Hepatocyte (in vitro differentiated cells): ENCODE data around the gene FLCN. TPM values are rescaled to one million over a fixed set of nuclear protein-coding genes. Genes with fewer than 3 reads are reported as not detected.

Experiments
- DNase-seq: peaks from one replicate; pipeline ENCODE4 v3.0.0-alpha.2; 2016; ENCODE audit warnings: low spot score
- H2AFZ ChIP-seq: fragments of 200-600 bp; sonication (generic); 2 replicates; pipeline ENCODE4 v1.6.0; 2016; ENCODE audit warnings: antibody characterized with exemption, mild to moderate bottlenecking
- H3K27ac ChIP-seq: fragments of 200-600 bp; sonication (generic); 2 replicates; pipeline ENCODE4 v1.5.1; 2016; ENCODE audit warnings: mild to moderate bottlenecking
- H3K27me3 ChIP-seq: fragments of 200-600 bp; sonication (generic); 2 replicates; pipeline ENCODE4 v1.6.1; 2016
- H3K36me3 ChIP-seq: fragments of 200-600 bp; sonication (generic); replicated peaks from 2 replicates; pipeline ENCODE4 v1.5.1; 2016; ENCODE audit warnings: low read depth; ENCODE audit not compliant: insufficient read depth
- H3K4me1 ChIP-seq: fragments of 200-600 bp; sonication (generic); 2 replicates; pipeline ENCODE4 v1.5.1; 2016; ENCODE audit warnings: mild to moderate bottlenecking, moderate library complexity; ENCODE audit not compliant: insufficient read depth
- H3K4me2 ChIP-seq: fragments of 200-600 bp; sonication (generic); 2 replicates; pipeline ENCODE4 v1.6.0; 2016
- H3K4me3 ChIP-seq: fragments of 200-600 bp; sonication (generic); 2 replicates; pipeline ENCODE4 v1.5.1; 2016; ENCODE audit warnings: mild to moderate bottlenecking
- H3K79me2 ChIP-seq: fragments of 200-600 bp; sonication (generic); 2 replicates; pipeline ENCODE4 v1.6.0; 2017; ENCODE audit warnings: mild to moderate bottlenecking
- H3K9me2 ChIP-seq: fragments of 200-600 bp; sonication (generic); replicated peaks from 2 replicates; pipeline ENCODE4 v1.6.0; 2017; ENCODE audit warnings: mild to moderate bottlenecking; ENCODE audit not compliant: insufficient read depth
- H3K9me3 ChIP-seq: fragments of 200-600 bp; sonication (generic); 2 replicates; pipeline ENCODE4 v1.5.1; 2016; ENCODE audit warnings: low read depth, mild to moderate bottlenecking
- H4K20me1 ChIP-seq: fragments of 200-600 bp; sonication (generic); 2 replicates; pipeline ENCODE4 v1.6.0; 2016; ENCODE audit warnings: mild to moderate bottlenecking; ENCODE audit not compliant: insufficient read depth, poor library complexity, severe bottlenecking
- EZH2 ChIP-seq: fragments of 200-600 bp; sonication (generic); IDR thresholded peaks from 2 replicates; pipeline ENCODE4 v1.6.1; 2016; ENCODE audit warnings: antibody characterized with exemption, mild to moderate bottlenecking, borderline replicate concordance
- EZH2phosphoT487 ChIP-seq: fragments of 200-600 bp; sonication (generic); IDR thresholded peaks from one replicate; pipeline ENCODE4 v1.6.1; 2018; ENCODE audit warnings: antibody characterized with exemption, mild to moderate bottlenecking, low read depth, moderate library complexity; ENCODE audit not compliant: unreplicated experiment, severe bottlenecking
- WGBS: methylation state at CpG from one replicate; pipeline ENCODE4 v1.1.6; 2016; ENCODE audit warnings: low lambda C conversion rate; ENCODE audit errors: missing lambda C conversion rate; 5-methylcytosine and 5-hydroxymethylcytosine counted together
- polyA plus RNA-seq: library from polyadenylated mRNA; unstranded; fragments of >200 nt; fragmentation: Nextera tagmentation; extraction: Ambion mirVana; gene quantifications from 2 replicates; pipeline ENCODE4 v1.2.1, GENCODE V29; 2016
- total RNA-seq: library from RNA; depleted of rRNA; stranded (reverse); fragments of >200 nt; gene quantifications from 2 replicates; pipeline ENCODE4 v1.2.3, GENCODE V29; 2014
- TF ChIP-seq, protein P1 (sequence below): fragments of 200-600 bp; sonication (generic); IDR thresholded peaks from 2 replicates; pipeline ENCODE4 v1.5.1; 2016; ENCODE audit warnings: antibody characterized with exemption, mild to moderate bottlenecking; ENCODE audit not compliant: poor library complexity

The FLCN gene
- total and polyA plus RNA-seq, 2 experiments from 2014 or later, result 31.0 to 66.2 TPM

DNA sequence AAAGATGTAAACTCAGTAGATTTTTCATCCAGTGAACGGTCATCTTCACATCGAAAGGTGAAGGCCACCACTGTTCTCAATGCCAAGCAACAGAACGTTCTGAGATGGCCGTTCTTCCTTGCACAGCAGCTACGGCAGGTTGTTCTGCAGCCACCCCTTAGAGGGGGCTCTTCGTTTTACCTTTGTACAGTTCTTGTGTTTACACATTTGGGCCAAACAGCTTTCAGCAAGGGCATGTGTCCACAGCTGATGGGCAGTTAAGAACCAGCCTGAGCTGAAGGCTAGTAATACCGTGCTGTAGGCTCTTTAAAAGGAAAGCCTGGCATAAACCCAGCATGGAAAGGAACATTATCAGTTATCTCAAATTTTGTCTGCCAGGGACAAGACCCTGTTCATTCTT lies 46.8 kb downstream of the FLCN start:
- H3K4me1 ChIP-seq, result no peaks in the 10 kb centered on the region
- no peak overlapping the region for H2AFZ ChIP-seq
- TF ChIP-seq EZH2 (no peak), EZH2phosphoT487 (no peak)
- TF ChIP-seq, protein P1, sequence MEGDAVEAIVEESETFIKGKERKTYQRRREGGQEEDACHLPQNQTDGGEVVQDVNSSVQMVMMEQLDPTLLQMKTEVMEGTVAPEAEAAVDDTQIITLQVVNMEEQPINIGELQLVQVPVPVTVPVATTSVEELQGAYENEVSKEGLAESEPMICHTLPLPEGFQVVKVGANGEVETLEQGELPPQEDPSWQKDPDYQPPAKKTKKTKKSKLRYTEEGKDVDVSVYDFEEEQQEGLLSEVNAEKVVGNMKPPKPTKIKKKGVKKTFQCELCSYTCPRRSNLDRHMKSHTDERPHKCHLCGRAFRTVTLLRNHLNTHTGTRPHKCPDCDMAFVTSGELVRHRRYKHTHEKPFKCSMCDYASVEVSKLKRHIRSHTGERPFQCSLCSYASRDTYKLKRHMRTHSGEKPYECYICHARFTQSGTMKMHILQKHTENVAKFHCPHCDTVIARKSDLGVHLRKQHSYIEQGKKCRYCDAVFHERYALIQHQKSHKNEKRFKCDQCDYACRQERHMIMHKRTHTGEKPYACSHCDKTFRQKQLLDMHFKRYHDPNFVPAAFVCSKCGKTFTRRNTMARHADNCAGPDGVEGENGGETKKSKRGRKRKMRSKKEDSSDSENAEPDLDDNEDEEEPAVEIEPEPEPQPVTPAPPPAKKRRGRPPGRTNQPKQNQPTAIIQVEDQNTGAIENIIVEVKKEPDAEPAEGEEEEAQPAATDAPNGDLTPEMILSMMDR, result no peak
- no peaks in the 10 kb centered on the region for H3K36me3 ChIP-seq
- WGBS, result 72% methylated on average over 7 of the region's 7 CpGs
- no peak overlapping the region for H3K27ac ChIP-seq
- H3K27me3 ChIP-seq, result no peaks in the 10 kb centered on the region
- no peaks in the 10 kb centered on the region for H4K20me1 ChIP-seq
- no peaks in the 10 kb centered on the region for H3K9me3 ChIP-seq
- no peak overlapping the region for H3K4me3 ChIP-seq
- DNase-seq, result no peak
- no peaks in the 10 kb centered on the region for H3K79me2 ChIP-seq
- no peaks in the 10 kb centered on the region for H3K9me2 ChIP-seq
- H3K4me2 ChIP-seq, result no peak overlapping the region

DNA sequence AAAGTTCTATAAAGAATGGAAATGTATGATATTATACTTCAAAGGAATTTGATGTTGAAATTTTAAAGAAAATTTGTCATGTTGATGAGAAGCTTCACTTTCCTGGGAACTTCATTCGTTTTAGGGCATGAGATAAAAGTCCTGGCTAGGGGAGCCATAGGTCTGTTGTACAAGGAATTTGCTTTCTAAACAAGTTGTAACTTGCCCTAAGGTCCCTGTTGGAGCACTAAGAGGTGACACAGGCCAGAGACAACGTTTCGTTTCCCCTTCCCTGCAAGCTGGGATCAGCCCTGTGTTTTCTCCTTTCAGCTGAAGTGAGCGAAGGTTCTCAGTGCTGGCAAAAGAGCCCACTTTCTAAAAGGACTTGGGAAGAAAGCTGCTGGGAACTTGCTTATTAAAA lies 47.4 kb downstream of the FLCN start:
- no peaks in the 10 kb centered on the region for H4K20me1 ChIP-seq
- no peak for DNase-seq
- no peaks in the 10 kb centered on the region for H3K9me3 ChIP-seq
- no peak for TF ChIP-seq EZH2
- TF ChIP-seq, protein P1, result no peak
- H3K79me2 ChIP-seq, result no peaks in the 10 kb centered on the region
- H3K27me3 ChIP-seq, result no peaks in the 10 kb centered on the region
- no peaks in the 10 kb centered on the region for H3K9me2 ChIP-seq
- H3K27ac ChIP-seq, result no peak overlapping the region
- no peaks in the 10 kb centered on the region for H3K4me1 ChIP-seq
- H3K4me3 ChIP-seq, result no peak overlapping the region
- no peaks in the 10 kb centered on the region for H3K36me3 ChIP-seq
- 43% methylated on average over 4 of the region's 4 CpGs for whole genome bisulfite sequencing
- H2AFZ ChIP-seq, result no peak overlapping the region
- H3K4me2 ChIP-seq, result no peak overlapping the region

DNA sequence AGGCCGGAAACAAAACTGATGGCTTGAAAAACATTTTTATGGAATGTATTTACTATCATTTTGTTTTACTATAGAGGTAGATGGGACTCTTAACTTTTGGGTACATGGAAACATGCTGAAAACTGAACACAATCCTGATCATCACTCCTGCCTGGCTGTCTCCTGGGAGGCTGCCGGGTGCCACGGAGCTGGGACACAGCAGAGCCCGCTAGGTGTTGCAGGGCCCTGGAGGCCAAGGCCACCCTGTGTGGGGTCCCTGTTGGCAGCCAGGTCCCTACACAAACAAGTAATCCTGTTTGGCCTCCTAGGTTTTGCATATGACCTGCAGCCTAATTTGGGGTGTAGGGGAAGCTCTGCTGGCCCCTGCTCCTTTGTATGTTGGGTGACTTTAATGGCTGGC lies 48.4 kb downstream of the FLCN start:
- Histone ChIP-seq H3K4me3 (no peak overlapping the region), H3K79me2 (no peaks in the 10 kb centered on the region), H3K4me1 (no peaks in the 10 kb centered on the region), H3K9me2 (no peaks in the 10 kb centered on the region), H3K27me3 (no peaks in the 10 kb centered on the region), H3K27ac (no peak overlapping the region), H2AFZ (no peak overlapping the region), H3K4me2 (no peak overlapping the region), H4K20me1 (no peaks in the 10 kb centered on the region), H3K9me3 (no peaks in the 10 kb centered on the region), H3K36me3 (no peaks in the 10 kb centered on the region)
- no peak for DNase-seq
- WGBS, result 97% methylated on average over 4 of the region's 4 CpGs
- TF ChIP-seq, protein P1, result no peak
- TF ChIP-seq EZH2 (no peak), EZH2phosphoT487 (no peak)
